Kidney (tissue), 14 donors: ENCODE measurements around the gene NEK6. TPM values are rescaled to one million over a fixed set of nuclear protein-coding genes. Genes with fewer than 3 reads are reported as not detected.

Source experiments
- DNase-seq, 5 donors: peaks; one replicate each; pipeline ENCODE4 v3.0.0-alpha.2; 2013 to 2020
- FAIRE-seq: peaks from 2 replicates; lab custom pipeline; 2012; peaks lifted over from hg19 to GRCh38; lab: Jason Lieb, UNC
- H3K27ac ChIP-seq, 2 donors: one replicate each; pipeline ENCODE4 v1.7.0; 2013; ENCODE audit warnings: low read depth in 2 of 2, low read length in 2 of 2, inconsistent platforms in 1 of 2
- H3K27me3 ChIP-seq: one replicate; pipeline ENCODE4 v1.7.1; 2013; ENCODE audit warnings: low read length, inconsistent platforms; ENCODE audit not compliant: control insufficient read depth, insufficient read depth
- H3K36me3 ChIP-seq, 3 donors: one replicate each; pipeline versions ENCODE4 v1.7.0 to v1.7.1; 2013; ENCODE audit warnings: low read length in 3 of 3, control low read depth in 1 of 3, inconsistent platforms in 1 of 3; ENCODE audit not compliant: insufficient read depth in 3 of 3, control insufficient read depth in 2 of 3
- H3K4me1 ChIP-seq, 3 donors: one replicate each; pipeline versions ENCODE4 v1.7.0 to v1.7.1; 2013; ENCODE audit warnings: low read length in 3 of 3, inconsistent platforms in 1 of 3, low read depth in 1 of 3; ENCODE audit not compliant: control insufficient read depth in 2 of 3, insufficient read depth in 2 of 3
- H3K4me3 ChIP-seq, 3 donors: one replicate each; pipeline versions ENCODE4 v1.7.0 to v1.8.1; 2013; ENCODE audit warnings: low read length in 3 of 3, control low read depth in 1 of 3, inconsistent platforms in 1 of 3
- H3K9ac ChIP-seq, 3 donors: one replicate each; pipeline versions ENCODE4 v1.7.0 to v1.7.1; 2013; ENCODE audit warnings: low read length in 3 of 3, control low read depth in 1 of 3, inconsistent platforms in 1 of 3
- H3K9me3 ChIP-seq, 3 donors: one replicate each; pipeline versions ENCODE4 v1.7.0 to v1.7.1; 2013; ENCODE audit warnings: low read length in 3 of 3, control low read depth in 1 of 3, inconsistent platforms in 1 of 3; ENCODE audit not compliant: control insufficient read depth in 2 of 3, insufficient read depth in 1 of 3
- CTCF ChIP-seq: IDR thresholded peaks from 3 replicates; pipeline ENCODE4 v1.5.1; 2012; ENCODE audit warnings: mild to moderate bottlenecking, moderate library complexity, borderline replicate concordance; ENCODE audit not compliant: insufficient read depth; ENCODE audit errors: extremely low read depth
- intact Hi-C: fragments of 100-400 bp; cut with DNase I; formaldehyde crosslinking; loops from one replicate; pipeline ENCODE4 v1.11.1; 2022
- polyA plus RNA-seq: library from polyadenylated mRNA; stranded (reverse); fragments of 350-450 nt; fragmentation: Illumina TruSeq; extraction: RNeasy Lipid Tissue Mini Kit (QIAGEN cat#74804); gene quantifications from one replicate; pipeline ENCODE4 v1.2.3, GENCODE V29; 2014; ENCODE audit warnings: low read depth, low replicate concordance; ENCODE audit not compliant: insufficient read depth
- total RNA-seq: library from RNA; stranded (reverse); fragmentation: NEBNext Ultra II Directional; extraction: Animal tissue kit (Norgen Biotek cat#: 25700); gene quantifications from one replicate; pipeline ENCODE4 v1.2.1, GENCODE V29; 2021
- donor health status: control.
- donor health status: control.
- donor health status: control.
- donor health status: control.
- donor health status: control.
- donor health status: DM: yes; HTN: yes; CAD: no.
- donor health status: Normal renal cell carcinoma (clear cell type).

NEK6 gene
- total and polyA plus RNA-seq, 2 donors from 2014 or later = 14.9 to 82.1 TPM

- Histone ChIP-seq H3K27ac (peak overlapping the region in 1 of 2 donors; percentile 62), H3K9me3 (no peaks in the 10 kb centered on the region), H3K4me1 (peaks cover 2 to 45% (median 44%) of the 10 kb centered on the region in 3 donors), H3K9ac (no peak overlapping the region), H3K27me3 (no peaks in the 10 kb centered on the region), H3K4me3 (no peak overlapping the region), H3K36me3 (no peaks in the 10 kb centered on the region)
- DNase-seq (peak in 1 of 5 donors; percentile 71), FAIRE-seq (no peak)
- intact Hi-C loops = no loop called here
- TF ChIP-seq CTCF = no peak
Measured at GRCh38 chr9:124263800-124264426, 6.2 kb downstream of the NEK6 start.

GRCh38 chr9:124264823-124265233, 7.1 kb downstream of the NEK6 start:
- Histone ChIP-seq H3K27ac (no peak overlapping the region), H3K4me3 (no peak overlapping the region), H3K27me3 (no peaks in the 10 kb centered on the region), H3K9me3 (no peaks in the 10 kb centered on the region), H3K9ac (no peak overlapping the region), H3K36me3 (no peaks in the 10 kb centered on the region), H3K4me1 (peaks cover 2 to 47% (median 42%) of the 10 kb centered on the region in 3 donors)
- FAIRE-seq (no peak), DNase-seq (no peak)
- intact Hi-C loops = no loop called here
- no peak for TF ChIP-seq CTCF

- H3K27ac ChIP-seq = no peak overlapping the region
- TF ChIP-seq CTCF = no peak
- no peak overlapping the region for H3K9ac ChIP-seq
- intact Hi-C loops = no loop called here
- H3K27me3 ChIP-seq = no peaks in the 10 kb centered on the region
- H3K9me3 ChIP-seq = no peaks in the 10 kb centered on the region
- no peaks in the 10 kb centered on the region for H3K36me3 ChIP-seq
- FAIRE-seq (no peak), DNase-seq (no peak)
- no peak overlapping the region for H3K4me3 ChIP-seq
- peaks cover 0 to 45% (median 40%) of the 10 kb centered on the region in 3 donors for H3K4me1 ChIP-seq
Measured at GRCh38 chr9:124265551-124265950, 7.8 kb downstream of the NEK6 start.
